MM.1S (cell line): ENCODE data around the gene PRPSAP2.

Source experiments
- CTCF ChIP-seq: fragments of 300-600 bp; sonication (generic); IDR thresholded peaks from 2 replicates; pipeline ENCODE4 v1.5.1; 2016; ENCODE audit warnings: antibody characterized with exemption, low read length, mixed read lengths
- EZH2 ChIP-seq: fragments of 300-600 bp; sonication (generic); optimal IDR thresholded peaks from 2 replicates; pipeline ENCODE3; 2017; ENCODE audit warnings: low read depth, mild to moderate bottlenecking, antibody characterized with exemption, low read length, mixed read lengths
- EZH2phosphoT487 ChIP-seq: fragments of 300-600 bp; sonication (generic); IDR thresholded peaks from 2 replicates; pipeline ENCODE4 v1.6.1; 2018; ENCODE audit warnings: antibody characterized with exemption, low read length

GRCh38 chr17:18971801-18972200 lies 113.9 kb downstream of the PRPSAP2 start:
- TF ChIP-seq CTCF = no peak
- TF ChIP-seq EZH2 = no peak
- no peak for TF ChIP-seq EZH2phosphoT487
